HG03460 (cell line): ENCODE measurements around the gene INO80C.
A peak's percentile ranks its signal among the peaks of the same experiment; 100 is the strongest.
"Not testable (repeated sequence)": the region's sequence is repeated elsewhere in the genome, so short reads cannot be mapped to it uniquely, and the experiment has no call there.

Experiments used
- ATAC-seq: cut with Tn5 transposase; IDR thresholded peaks from one replicate; pipeline ENCODE4 v1.9.1; 2021; ENCODE audit not compliant: unreplicated experiment

INO80C gene

DNA sequence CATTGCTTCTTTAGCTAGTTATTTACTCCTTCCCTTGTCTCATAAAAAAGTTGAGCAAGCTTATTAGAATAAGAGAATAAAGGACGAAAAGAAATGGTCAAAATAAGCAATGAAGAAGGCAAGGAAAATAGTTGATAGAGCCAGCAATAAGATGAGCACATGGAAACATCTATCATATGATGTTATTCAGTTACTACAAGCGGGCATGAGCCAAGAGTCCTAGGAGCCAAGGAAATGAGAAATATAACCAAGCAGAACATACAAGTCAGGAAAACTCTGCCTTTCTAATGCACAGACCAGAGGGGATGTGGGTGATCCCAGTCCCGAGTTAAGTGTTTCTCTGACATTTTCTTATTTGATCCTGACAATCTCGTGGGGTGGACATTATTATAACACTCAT, 33.9 kb downstream of the INO80C start:
- ATAC-seq, result no peak

DNA sequence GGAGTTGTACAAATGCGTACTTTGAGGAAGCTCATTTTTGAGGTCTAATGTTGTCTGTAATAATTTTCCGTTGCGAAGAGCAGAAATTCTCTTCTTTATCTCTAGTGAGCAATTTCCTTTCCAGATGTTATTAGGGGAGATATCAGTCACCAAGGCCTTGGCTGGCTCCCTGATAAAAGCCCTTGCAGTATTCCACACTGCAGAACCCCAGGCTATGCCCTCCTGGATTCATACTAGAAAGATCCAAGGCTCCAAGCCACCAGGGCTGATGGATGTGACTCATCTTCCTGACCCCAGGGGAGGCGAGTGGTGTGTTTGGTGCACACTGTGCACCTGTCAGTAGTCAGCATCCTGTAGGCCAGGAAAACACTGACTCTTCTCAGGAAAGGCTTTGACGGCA, 34.7 kb downstream of the INO80C start:
- ATAC-seq, result no peak

DNA sequence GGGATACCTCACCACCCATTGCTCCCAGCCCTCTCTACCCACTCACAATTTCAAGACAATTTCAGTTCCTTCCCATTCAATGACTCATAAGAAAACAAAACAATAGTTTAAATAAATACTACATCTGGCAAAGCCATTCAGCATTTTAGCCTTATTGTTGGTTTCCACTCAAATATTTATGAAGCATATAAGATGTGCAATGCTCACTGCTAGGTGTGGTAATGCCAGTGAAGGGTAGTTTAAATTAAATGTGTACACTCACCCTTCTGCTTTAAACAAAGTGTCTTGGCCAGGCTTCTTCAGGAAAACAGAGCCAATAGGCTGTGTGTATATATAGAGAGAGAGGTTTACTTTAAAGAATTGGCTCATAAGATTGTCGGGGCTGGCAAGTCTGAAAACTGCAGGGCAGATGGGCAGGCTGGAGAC, 37.0 kb downstream of the INO80C start:
- ATAC-seq, result no peak

DNA sequence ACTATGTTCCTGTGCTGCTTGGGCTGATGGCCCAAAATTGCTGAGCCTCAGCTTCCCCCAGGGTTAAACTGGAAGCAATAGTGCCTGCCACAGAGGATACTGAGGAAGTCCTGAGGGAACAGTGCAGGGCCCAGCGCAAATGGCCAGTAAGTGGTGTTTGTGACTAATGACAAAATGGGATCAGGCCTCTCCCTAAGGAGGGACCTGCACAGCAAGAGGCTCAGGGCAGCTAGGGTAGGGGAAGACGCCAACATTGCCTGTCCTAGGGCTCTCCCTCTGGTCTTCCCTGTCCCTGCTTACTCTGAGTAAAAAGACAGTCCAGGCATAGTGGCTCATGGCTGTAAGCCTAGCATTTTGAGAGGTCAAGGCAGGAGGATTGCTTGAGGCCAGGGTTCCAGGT, 37.8 kb downstream of the INO80C start:
- no peak for ATAC-seq

DNA sequence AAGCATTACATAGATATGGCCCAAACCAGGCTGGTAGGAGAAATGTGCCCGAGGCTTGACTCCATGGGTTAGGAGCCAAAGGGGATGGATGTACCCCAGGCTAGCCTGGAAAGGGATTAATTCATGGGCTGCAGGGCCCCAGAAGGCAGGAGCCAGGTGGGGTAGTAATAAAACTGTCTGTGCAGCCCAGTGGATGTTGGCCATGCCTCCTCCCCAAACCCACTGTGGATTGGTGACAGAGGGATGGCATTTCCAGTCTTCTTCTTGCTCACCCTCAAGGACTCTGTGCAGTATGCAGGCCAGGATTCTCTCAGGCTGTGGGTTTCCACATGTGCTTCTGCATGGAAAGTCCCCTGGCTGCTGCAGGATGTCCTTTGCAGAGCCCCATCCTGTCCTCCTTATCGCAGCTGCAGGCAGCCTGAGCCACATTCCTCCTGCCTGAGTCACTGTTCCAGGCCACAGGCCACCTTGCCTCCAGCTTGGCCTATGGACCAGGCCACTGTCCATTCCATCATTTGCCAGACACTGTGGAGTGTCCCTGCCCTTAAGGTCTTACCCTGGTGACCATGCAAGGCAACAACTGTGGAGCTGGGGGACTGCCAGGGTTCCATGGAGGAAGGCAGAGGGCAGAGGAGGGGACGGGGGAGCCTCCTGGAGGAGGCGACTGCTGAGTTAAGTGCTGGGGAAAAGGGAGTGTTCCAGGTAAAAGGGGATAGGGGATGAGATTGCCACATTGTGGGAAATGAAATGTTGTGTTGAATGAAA, 38.9 kb downstream of the INO80C start:
- peak; percentile 63 for ATAC-seq

DNA sequence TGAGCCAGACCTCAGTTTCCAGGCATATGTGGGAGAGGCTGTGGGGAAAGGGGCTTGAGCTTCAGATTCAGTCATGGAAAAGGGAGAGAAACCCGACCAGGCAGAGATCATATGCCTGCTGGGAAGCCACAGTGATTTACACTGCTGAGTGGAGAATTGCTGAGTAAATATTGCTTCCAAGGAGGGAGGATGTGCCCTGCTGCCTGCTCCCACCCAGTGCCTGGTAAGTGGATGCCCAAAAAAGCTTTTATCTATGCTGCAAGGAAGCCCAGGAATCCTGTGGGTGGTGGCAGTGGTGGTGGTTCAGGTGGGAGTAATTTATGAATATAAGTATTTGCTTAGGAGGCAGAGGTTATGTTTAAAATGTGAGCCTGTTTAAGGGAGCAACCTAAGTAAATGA, 39.5 kb downstream of the INO80C start:
- no peak for ATAC-seq

DNA sequence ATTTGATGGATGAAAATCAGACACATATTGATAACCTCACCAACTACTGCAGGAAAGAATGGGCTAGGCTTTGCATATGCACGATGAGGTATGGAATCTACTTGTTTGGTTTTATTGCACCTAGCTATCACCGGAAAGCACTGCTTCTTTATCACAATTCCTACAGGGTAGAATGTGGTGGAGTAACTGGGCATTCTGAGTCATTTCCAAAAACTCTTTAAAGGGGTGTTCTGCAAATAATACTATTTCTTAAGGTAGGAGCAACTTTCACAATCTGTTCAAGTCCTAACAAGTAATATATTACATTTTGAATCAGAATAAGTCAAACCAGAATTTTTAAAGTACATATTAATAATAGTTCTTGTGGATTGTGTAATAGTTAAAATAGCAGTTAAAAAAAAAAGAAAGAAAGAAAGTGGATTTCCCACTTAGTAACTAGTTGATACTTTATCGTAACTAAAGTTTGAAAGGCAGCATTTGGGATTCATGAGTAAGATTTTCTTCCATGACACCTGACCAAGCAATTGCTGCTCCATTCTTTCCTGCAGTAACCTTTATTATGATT, 40.5 kb downstream of the INO80C start:
- ATAC-seq, result no peak

DNA sequence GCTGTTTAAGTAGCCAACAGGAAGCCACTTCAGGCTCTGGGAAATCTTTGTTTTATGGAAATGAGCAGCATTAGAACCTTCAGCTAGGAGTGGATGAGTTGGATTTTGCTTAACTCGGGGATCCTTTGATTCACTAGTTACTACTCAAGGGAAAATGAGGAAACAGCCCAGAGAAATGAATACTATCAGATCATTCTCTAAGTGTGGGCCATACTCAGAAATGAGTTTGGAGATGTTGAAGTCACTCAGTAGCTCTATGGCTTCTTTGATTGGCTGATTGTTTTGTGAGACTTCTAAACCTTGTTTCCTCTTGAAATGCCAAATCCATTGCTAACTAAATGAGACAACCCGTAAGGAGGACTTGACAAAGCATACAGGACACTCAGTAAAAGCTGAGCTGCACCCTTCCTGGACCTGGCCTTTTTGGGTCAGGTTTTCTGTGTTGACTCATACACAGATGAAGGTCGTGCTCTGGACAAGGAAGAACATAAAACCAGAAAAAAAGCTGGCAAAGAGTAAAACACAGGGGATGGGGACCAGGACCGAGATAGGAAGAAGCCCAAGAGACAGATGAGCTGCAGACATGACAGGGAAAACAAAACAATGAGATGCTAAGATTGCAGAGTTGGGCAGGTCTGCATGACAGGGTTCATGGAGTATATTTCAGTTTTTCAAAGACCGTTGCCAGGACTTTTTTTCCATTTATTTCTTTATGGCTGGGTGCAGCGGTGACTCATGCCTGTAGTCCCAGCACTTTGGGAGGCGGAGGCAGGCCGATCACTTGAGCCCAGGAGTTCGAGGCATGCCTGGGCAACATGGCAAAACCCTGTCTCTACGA, 41.6 kb downstream of the INO80C start:
- no peak for ATAC-seq

DNA sequence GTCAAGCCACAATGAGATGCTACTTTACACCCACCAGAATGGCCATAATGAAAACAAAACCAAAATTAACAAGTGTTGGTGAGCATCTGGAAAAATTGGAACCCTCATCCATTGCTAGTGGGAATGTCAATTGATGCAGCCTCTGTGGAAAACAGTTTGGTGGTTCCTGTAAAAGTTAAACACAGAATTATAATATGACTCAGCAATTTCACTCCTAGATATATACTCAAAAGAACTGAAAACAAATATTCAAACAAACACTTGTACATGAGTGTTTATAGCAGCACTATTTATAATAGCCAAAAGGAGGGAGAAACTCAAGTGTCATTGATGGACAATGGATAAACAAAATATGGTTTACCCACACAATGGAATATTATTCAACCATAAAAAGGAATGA, 43.0 kb downstream of the INO80C start:
- ATAC-seq, result no peak

DNA sequence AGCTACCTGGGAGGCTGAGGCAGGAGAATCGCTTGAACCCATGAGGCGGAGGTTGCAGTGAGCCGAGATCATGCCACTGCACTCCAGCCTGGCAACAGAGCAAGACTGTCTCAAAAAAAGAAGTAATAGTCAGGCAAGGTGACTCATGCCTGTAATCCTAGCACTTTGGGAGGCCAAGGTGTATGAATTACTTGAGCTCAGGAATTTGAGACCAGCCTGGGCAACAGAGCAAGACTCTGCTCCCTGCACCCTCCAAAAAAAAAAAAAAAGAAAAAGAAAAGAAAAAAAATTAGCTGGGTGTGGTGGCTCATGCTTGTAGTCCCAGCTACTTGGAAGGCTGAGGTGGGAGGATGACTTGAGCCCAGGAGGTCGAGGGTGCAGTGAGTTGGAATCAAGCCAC, 44.7 kb downstream of the INO80C start:
- ATAC-seq, result not testable (repeated sequence)

DNA sequence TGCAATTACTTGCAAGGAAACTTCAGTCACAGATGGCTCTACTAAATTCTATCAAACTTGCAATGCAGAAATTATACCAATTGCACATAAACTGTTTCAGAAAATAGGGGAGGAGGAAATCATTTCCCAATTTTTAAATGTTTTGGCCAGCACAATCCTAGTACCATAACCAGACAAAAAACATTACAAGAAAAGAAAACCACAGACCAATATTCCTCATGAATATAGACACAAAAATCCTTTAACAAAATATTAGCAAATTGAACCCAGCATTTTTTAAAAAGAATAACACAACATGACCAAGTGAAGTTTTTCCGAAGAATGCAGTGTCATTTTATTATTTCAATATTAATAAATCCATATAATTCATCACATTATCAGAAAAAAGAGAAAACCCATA, 45.8 kb downstream of the INO80C start:
- no peak for ATAC-seq

DNA sequence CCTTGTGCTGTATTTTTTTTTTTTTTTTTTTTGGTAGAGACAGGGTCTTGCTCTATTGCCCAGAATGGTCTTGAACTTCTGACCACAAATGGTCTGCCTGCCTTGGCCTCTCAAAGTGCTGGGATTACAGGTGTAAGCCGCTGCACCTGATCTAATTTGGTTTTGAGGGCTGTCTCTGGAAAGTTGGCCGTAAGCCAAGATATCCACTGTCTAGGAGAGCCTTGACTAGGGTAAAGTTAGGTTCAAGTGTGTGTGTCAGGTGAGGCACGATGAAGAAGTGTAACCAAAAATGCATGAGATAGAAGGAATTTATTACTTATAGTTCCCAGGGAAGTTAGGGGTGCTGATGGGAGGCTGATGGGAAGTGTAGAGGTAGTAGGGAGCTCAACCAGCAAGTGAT, 46.7 kb downstream of the INO80C start:
- no peak for ATAC-seq

DNA sequence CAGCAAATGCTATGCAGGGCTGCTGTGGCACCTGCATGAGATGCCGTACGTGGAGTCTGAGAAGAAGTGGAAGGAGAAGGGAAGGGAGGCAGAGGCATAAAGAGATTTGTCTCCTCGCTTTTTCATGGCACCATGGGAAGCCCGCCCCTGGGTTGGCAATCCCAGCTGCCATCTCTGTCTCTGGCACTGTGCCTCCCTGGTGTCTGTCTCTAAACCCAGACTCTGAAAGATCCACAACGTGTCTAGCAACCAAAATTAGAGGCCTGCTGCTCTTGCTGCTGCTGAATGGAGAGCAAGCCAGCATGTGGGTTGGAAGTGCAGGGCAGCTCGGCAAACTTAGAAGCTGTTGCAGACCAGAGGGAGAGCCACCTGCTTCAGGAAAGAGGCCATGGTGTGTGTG, 53.1 kb downstream of the INO80C start:
- ATAC-seq, result no peak

DNA sequence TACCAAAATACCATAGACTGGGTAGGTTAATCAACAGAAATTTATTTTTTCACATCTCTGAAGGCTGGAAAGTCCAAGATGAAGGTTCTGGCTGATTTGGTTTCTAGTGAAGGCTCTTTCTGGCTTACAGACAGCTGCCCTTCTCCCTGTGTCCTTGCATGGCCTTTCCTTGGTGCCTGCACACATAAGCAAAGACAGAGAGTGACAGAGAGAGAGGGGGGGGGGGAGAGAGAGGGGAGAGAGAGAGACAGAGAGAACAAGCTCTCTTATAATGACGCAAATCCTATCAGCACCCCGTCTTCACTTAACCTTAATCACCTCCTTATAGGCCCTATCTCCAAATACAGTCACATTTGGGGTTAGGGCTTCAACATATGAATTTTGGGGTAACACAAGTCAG, 53.9 kb downstream of the INO80C start:
- no peak for ATAC-seq

DNA sequence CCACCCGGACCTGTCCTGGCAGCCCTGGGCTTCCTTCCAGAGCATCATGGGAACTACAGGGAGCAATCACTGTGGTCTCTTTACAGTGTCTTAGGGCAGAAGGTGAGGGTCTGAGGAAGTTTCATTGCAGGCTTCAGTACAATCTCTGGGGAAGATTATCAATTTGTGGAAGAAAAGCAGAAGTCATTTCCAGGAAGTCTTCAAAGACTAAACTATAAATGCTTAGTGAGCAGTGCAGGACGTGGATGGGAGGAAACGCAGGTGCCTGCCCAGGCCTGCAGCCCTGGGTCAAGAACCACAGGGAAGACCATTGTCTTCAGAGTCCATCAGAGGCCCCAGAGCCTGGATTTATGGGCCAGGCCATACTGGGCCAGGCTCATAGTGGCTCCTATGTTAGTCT, 54.3 kb downstream of the INO80C start:
- no peak for ATAC-seq

DNA sequence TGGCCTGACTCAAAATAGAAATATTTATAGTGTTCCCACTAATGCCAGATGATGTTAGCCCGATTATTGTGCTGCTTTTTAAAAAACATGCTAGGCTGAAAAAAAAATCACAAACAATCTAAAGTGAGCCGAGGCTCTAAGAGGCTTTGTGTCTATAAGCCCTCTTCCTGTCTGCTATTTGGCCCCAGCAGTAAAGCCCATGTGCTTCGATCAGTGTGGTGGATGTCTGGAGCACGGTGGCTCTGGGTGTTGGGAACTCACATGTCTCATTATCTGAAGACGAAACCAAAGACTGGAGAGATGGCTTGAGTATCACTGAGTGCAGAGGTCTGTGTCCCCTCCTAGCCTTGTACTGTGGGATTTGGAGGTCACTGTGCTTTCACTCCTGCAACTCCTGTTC, 55.1 kb downstream of the INO80C start:
- no peak for ATAC-seq

DNA sequence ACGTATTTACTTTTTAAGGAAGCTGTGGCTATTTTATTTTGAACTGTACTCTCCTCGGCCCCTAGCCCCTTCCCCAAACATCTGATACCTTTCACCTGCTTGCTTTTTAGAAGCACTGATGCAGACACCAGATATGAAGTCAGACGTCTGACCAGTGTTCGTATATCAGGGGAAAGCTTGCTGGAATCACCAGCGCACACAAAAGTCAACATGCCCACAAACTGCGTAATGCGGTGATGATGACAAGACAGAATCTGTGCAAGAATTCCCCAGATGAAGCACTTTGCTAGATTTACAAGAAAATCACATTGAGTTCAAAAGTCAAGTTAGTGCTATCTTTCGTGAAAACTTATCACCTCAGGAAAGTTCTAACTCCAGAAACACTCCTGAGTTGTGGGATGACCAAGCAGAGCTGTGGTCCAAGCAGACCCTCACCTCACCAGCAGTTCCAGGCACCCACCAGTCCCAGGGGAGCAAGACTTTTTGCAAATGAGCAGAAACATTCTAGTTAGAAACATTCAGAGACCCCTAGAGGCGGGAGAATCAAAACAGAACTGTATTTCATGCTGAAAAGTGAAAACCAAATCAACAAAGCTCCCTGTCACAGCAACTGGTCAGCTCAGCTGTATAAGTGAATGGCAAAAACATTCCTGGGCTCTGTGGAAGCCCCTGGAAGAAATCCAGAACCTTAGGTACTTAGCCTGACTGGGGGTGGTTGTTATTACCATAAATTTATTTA, 55.7 kb downstream of the INO80C start:
- ATAC-seq, result no peak

DNA sequence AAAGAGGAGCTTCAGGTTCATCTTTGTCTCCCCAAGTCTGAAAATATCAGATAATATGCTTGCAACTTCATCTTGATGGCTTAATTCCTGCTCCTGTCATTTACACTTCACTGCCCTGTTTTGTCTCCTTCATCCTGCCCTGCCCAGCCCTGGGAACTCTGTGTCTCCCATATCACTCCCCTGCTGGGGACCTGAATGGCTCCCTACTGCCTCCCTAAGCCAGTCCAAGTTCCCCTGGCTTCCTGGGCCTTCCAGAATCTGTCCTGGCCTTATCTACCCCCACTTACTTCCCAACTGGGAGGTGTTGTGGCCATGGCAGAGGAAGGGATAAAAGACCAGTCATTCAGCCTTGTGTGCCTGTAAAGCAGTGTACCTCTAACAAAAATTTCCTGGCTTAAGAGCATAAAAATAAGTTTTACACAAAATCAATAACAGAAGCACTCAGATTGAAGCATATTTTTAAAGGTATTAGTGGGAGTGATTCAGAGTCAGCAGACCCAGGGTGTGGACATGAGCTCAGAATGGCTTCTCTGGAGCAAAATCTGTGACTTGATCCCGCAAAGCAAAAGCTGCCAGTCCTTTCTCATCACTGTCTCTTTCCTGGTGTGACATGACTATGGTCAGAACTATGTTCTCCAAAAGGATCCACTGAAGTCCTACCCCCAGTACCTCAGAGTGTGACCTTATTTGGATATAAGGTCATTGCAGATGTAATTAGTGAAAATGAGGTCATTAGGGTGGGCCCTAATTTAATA, 59.1 kb downstream of the INO80C start:
- no peak for ATAC-seq

DNA sequence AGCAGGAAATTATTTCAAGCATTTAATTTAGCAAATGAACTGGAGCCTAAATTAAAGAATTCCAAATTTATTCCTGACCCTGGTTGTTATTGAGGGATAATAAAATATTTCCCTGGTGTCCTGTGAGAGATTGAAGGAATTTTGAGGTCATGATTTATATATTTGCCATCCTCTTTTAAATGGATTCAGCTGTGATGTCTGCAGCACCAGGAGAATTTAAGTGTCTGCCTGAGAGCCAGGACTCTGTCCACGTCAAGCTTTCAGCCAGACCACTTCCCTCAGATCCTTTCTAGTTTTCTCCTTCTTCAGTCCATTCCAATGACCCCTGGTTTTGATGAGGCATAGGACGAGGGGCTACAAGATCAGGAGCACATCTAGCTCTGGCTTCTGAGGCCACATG, 59.9 kb downstream of the INO80C start:
- ATAC-seq, result no peak

DNA sequence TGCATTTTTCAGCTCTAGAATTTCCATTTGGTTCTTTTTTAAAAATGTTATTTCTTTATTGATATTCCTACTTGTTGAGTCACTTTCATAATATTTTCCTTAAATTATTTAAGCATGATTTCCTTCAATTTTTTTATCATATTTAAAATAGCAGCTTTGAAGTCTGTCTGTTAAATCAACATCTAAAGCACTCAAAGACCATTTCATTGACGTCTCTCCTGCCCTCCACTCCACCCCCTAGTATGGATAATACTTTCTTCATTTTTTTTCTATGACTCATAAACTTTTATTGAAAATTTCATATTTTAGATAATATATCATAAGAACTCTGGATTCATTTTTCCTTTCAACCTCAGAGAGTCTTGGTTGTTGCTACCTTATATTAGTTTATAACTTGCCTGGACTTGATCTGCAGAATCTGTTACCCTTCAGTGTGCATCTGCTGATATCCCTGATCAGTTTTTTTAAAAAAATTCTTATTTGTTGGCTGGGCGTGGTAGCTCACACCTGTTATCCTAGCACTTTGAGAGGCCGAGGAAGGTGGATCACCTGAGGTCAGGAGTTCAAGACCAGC, 61.6 kb downstream of the INO80C start:
- ATAC-seq, result no peak
